Loucy (cell line): ENCODE data around the gene DOK6.

Experiments used
- CTCF ChIP-seq: fragments of 200-600 bp; sonication (generic); conservative IDR thresholded peaks from 2 replicates; pipeline ENCODE4 v1.5.1; 2014; ENCODE audit warnings: mild to moderate bottlenecking, antibody characterized with exemption, low read length
- EZH2phosphoT487 ChIP-seq: fragments of 200-600 bp; IDR thresholded peaks from 2 replicates; pipeline ENCODE4 v1.6.1; 2018; ENCODE audit warnings: antibody characterized with exemption, mild to moderate bottlenecking, moderate library complexity, borderline replicate concordance

- TF ChIP-seq CTCF (no peak), EZH2phosphoT487 (no peak)
Measured at GRCh38 chr18:69786427-69786826, 385.7 kb downstream of the DOK6 start.
